Ishikawa (cell line): ENCODE results near the gene WDR6.
A peak's percentile ranks its signal among the peaks of the same experiment; 100 is the strongest.

Source experiments
- CEBPB ChIP-seq: IDR thresholded peaks from 2 replicates; pipeline ENCODE4 v1.6.1; 2012
- CREB1 ChIP-seq: IDR thresholded peaks from 2 replicates; pipeline ENCODE4 v1.6.1; 2012; ENCODE audit warnings: low read depth
- EGR1 ChIP-seq: IDR thresholded peaks from 2 replicates; pipeline ENCODE4 v1.6.1; 2012
- EP300 ChIP-seq: IDR thresholded peaks from 2 replicates; pipeline ENCODE4 v1.6.1; 2012; ENCODE audit warnings: borderline replicate concordance
- FOXM1 ChIP-seq: IDR thresholded peaks from 2 replicates; pipeline ENCODE4 v1.6.1; 2012; ENCODE audit warnings: low read depth, borderline replicate concordance
- MAX ChIP-seq: IDR thresholded peaks from 2 replicates; pipeline ENCODE4 v1.6.1; 2012
- NFIC ChIP-seq: IDR thresholded peaks from 2 replicates; pipeline ENCODE4 v1.6.1; 2012
- RAD21 ChIP-seq: IDR thresholded peaks from 2 replicates; pipeline ENCODE4 v1.6.1; 2012; ENCODE audit warnings: low read depth
- REST ChIP-seq: IDR thresholded peaks from 2 replicates; pipeline ENCODE4 v1.6.1; 2012; ENCODE audit warnings: low read depth, mild to moderate bottlenecking
- TAF1 ChIP-seq: IDR thresholded peaks from 2 replicates; pipeline ENCODE4 v1.6.1; 2012; ENCODE audit warnings: low read depth, mild to moderate bottlenecking
- TCF12 ChIP-seq: IDR thresholded peaks from 2 replicates; pipeline ENCODE4 v1.6.1; 2012; ENCODE audit warnings: low read depth
- TEAD4 ChIP-seq: IDR thresholded peaks from 2 replicates; pipeline ENCODE4 v1.6.1; 2012
- USF1 ChIP-seq: IDR thresholded peaks from 2 replicates; pipeline ENCODE4 v1.6.1; 2012
- YY1 ChIP-seq: IDR thresholded peaks from 2 replicates; pipeline ENCODE4 v1.6.1; 2012; ENCODE audit warnings: low read depth
- ZBTB7A ChIP-seq: IDR thresholded peaks from 2 replicates; pipeline ENCODE4 v1.6.1; 2012; ENCODE audit warnings: low read depth

The WDR6 gene

GRCh38 chr3:49012441-49013017 is 5.3 kb downstream of the WDR6 start:
- TF ChIP-seq CEBPB (no peak), TEAD4 (no peak), CREB1 (no peak), MAX (no peak)

GRCh38 chr3:49013113-49013737 is 6.0 kb downstream of the WDR6 start:
- no peak for TF ChIP-seq USF1
- TF ChIP-seq CREB1 = no peak
- no peak for TF ChIP-seq RAD21
- TF ChIP-seq FOXM1 = no peak
- no peak for TF ChIP-seq EP300
- no peak for TF ChIP-seq TEAD4
- TF ChIP-seq TAF1 = no peak
- TF ChIP-seq REST = no peak
- TF ChIP-seq ZBTB7A = no peak
- no peak for TF ChIP-seq YY1

GRCh38 chr3:49013738-49014660 is 6.8 kb downstream of the WDR6 start:
- TF ChIP-seq USF1 (0 out of 2 replicates have a peak, but pooled peaks have one; percentile 7), EGR1 (no peak), RAD21 (peak; percentile 41)

GRCh38 chr3:49015072-49015471 is 7.9 kb downstream of the WDR6 start:
- TF ChIP-seq TCF12 (no peak), TAF1 (no peak)

GRCh38 chr3:49015765-49016164 is 8.6 kb downstream of the WDR6 start:
- TF ChIP-seq TEAD4 = no peak
- TF ChIP-seq NFIC = no peak
- no peak for TF ChIP-seq CREB1
- no peak for TF ChIP-seq TCF12
- TF ChIP-seq USF1 = no peak
- TF ChIP-seq EGR1 = no peak
- no peak for TF ChIP-seq RAD21
- no peak for TF ChIP-seq ZBTB7A

- TF ChIP-seq EGR1 (no peak), CREB1 (no peak), TCF12 (no peak), USF1 (no peak), TAF1 (no peak), NFIC (no peak), YY1 (no peak)
Observed at GRCh38 chr3:49016414-49017228, 9.4 kb downstream of the WDR6 start.
